HepG2 (cell line): ENCODE measurements around the gene GCLM. TPM values are rescaled to one million over a fixed set of nuclear protein-coding genes. Genes with fewer than 3 reads are reported as not detected.

Source experiments
- EP300 ChIP-seq, 3 experiments: sonication (generic) in 1 of 3; formaldehyde crosslinking in 1 of 3; IDR thresholded peaks; 2 replicates each; pipeline versions ENCODE4 v1.5.1 to v1.6.1; 2011 to 2020; ENCODE audit warnings: low read depth in 2 of 3, low read length in 2 of 3, borderline replicate concordance in 1 of 3, improper control_type of control experiment in 1 of 3, mild to moderate bottlenecking in 1 of 3, missing genetic modification reagents in 1 of 3, moderate library complexity in 1 of 3
- HNF4A ChIP-seq: sonication (generic); formaldehyde crosslinking; IDR thresholded peaks from 2 replicates; pipeline ENCODE4 v1.4.0; 2020; ENCODE audit warnings: missing genetic modification reagents
- PHB2 ChIP-seq: fragments of 450-650 bp; IDR thresholded peaks from 2 replicates; pipeline ENCODE4 v1.6.1; 2018; ENCODE audit not compliant: partially characterized antibody
- RBM22 ChIP-seq: fragments of 200-400 bp; formaldehyde crosslinking; optimal IDR thresholded peaks from 2 replicates; pipeline ENCODE3; 2017; ENCODE audit warnings: mild to moderate bottlenecking, low read length, moderate library complexity
- SATB2 ChIP-seq: sonication (generic); formaldehyde crosslinking; IDR thresholded peaks from 2 replicates; pipeline ENCODE4 v1.5.0; 2020; ENCODE audit warnings: missing genetic modification reagents
- SRSF4 ChIP-seq: fragments of 200-400 bp; formaldehyde crosslinking; IDR thresholded peaks from one replicate; pipeline ENCODE4 v1.6.1; 2018; ENCODE audit warnings: mild to moderate bottlenecking, low read depth, low read length, moderate library complexity; ENCODE audit not compliant: poor library complexity, severe bottlenecking
- TRIM24 ChIP-seq: sonication (generic); formaldehyde crosslinking; IDR thresholded peaks from 2 replicates; pipeline ENCODE4 v1.8.0; 2022; ENCODE audit warnings: mild to moderate bottlenecking, missing genetic modification reagents
- ZBTB21 ChIP-seq: sonication (generic); formaldehyde crosslinking; IDR thresholded peaks from 2 replicates; pipeline ENCODE4 v1.4.0; 2020; ENCODE audit warnings: missing genetic modification reagents
- ZNF33B ChIP-seq: sonication (generic); formaldehyde crosslinking; IDR thresholded peaks from 2 replicates; pipeline ENCODE4 v1.5.1; 2020; ENCODE audit warnings: mild to moderate bottlenecking, missing genetic modification reagents
- ZNF343 ChIP-seq: sonication (generic); formaldehyde crosslinking; IDR thresholded peaks from 2 replicates; pipeline ENCODE4 v1.4.0; 2020; ENCODE audit warnings: mild to moderate bottlenecking, missing genetic modification reagents
- ZNF614 ChIP-seq: IDR thresholded peaks from 2 replicates; pipeline ENCODE4 v1.6.1; 2018; ENCODE audit warnings: missing biosample characterization, missing genetic modification reagents, inconsistent platforms, borderline replicate concordance
- ZNF850 ChIP-seq: sonication (generic); formaldehyde crosslinking; conservative IDR thresholded peaks from 2 replicates; pipeline ENCODE4 v1.9.0; 2021; ENCODE audit warnings: mild to moderate bottlenecking, missing genetic modification reagents
- polyA plus RNA-seq, 8 experiments: library from polyadenylated mRNA; depleted of rRNA in 3 of 8; stranded (reverse) in 7 of 8; unstranded in 1 of 8; fragments of >200 nt; fragmentation: Illumina TruSeq in 4 of 8; extraction: Trizol in 4 of 8; gene quantifications; 2 replicates each; pipeline versions ENCODE4 v1.2.1 to v1.2.3, GENCODE V29; 2011 to 2016; ENCODE audit warnings: low read depth in 4 of 8, missing spikeins in 1 of 8, mixed read lengths in 1 of 8; ENCODE audit not compliant: insufficient read depth in 1 of 8
- total RNA-seq, 5 experiments: library from RNA; depleted of rRNA; stranded (reverse); fragments of >200 nt; fragmentation: Illumina TruSeq; extraction: Trizol; gene quantifications; 2 replicates each; pipeline ENCODE4 v1.2.3, GENCODE V29; 2016; ENCODE audit warnings: low read depth in 1 of 5
- TF ChIP-seq, protein P1 (sequence below), 2 experiments: sonication (generic) in 1 of 2; formaldehyde crosslinking in 1 of 2; IDR thresholded peaks; 2 replicates each; pipeline versions ENCODE4 v1.4.0 to v1.6.1; 2018 to 2020; ENCODE audit warnings: missing genetic modification reagents in 2 of 2, borderline replicate concordance in 1 of 2, low read depth in 1 of 2, mild to moderate bottlenecking in 1 of 2, missing biosample characterization in 1 of 2
- TF ChIP-seq, protein P2 (sequence below): sonication (generic); formaldehyde crosslinking; IDR thresholded peaks from 2 replicates; pipeline ENCODE4 v1.9.0; 2021; ENCODE audit warnings: missing genetic modification reagents, borderline replicate concordance
- TF ChIP-seq, protein P3 (sequence below): sonication (generic); formaldehyde crosslinking; conservative IDR thresholded peaks from 2 replicates; pipeline ENCODE4 v1.4.0; 2020; ENCODE audit warnings: missing genetic modification reagents

The GCLM gene
- total and polyA plus RNA-seq, 2 of the 13 experiments (the other 11 are each of a cell fraction or from before 2014, with no cell fraction given) = 8.7 to 29.9 TPM

DNA sequence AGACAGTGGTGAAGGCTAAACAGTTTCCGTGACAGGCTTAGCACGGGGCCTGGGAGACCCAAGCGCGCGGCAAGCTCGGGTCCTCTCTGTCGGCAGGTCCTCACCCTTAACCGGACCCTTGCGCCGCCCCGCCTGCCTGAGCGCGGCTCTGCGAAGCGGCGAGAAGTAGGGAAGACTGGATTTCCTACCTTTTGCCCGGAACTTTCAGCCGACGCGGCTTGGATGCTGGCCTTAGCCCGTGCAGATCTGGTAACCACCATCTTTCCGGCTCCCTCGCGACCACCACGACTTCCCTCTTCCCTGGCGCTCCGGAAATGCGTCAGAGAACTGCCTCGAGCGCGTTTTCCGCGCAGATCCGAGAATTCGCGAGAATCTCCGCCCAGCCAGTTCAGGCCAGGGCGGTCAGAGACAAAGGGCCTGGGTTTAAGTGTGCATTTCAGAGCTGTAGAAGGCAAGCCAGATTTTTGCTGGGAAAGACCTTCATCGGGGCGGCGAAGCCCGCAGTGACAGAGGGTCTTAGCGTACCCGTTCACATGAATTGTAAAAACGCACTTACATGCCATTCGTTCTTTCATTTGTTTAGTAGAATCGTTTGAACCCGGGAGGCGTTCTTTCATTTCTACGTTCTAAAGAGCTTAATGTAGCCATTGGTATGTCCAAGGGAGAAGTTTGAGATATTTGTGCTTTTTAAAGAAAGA lies 30.2 kb downstream of the GCLM start, which contains the start of gene DNTTIP2 (continued):
- TF ChIP-seq, protein P1, sequence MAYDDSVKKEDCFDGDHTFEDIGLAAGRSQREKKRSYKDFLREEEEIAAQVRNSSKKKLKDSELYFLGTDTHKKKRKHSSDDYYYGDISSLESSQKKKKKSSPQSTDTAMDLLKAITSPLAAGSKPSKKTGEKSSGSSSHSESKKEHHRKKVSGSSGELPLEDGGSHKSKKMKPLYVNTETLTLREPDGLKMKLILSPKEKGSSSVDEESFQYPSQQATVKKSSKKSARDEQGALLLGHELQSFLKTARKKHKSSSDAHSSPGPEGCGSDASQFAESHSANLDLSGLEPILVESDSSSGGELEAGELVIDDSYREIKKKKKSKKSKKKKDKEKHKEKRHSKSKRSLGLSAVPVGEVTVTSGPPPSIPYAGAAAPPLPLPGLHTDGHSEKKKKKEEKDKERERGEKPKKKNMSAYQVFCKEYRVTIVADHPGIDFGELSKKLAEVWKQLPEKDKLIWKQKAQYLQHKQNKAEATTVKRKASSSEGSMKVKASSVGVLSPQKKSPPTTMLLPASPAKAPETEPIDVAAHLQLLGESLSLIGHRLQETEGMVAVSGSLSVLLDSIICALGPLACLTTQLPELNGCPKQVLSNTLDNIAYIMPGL (CRISPR knock-in tag; IDR thresholded peaks at IDR 0.05; ENCODE audit: borderline replicate concordance in 1 of 2, low read depth in 1 of 2) = peak; percentile 73 to 84; a peak in 3 of 4 replicates
- TF ChIP-seq ZNF343 (CRISPR knock-in tag) (peak; percentile 30; the same call in 1 of the 2 replicates), RBM22 (no peak), SRSF4 (no peak), TRIM24 (CRISPR knock-in tag) (no peak), SATB2 (CRISPR knock-in tag) (no peak), ZBTB21 (CRISPR knock-in tag) (peak; percentile 88), HNF4A (CRISPR knock-in tag) (peak; percentile 57; the same call in 1 of the 2 replicates), EP300 (IDR thresholded peaks at IDR 0.05; ENCODE audit: low read depth in 2 of 2, low read length in 2 of 2) (0 out of 4 replicates have a peak, but pooled peaks of 1 of the 2 experiments have one; percentile 45), EP300 (CRISPR knock-in tag; IDR thresholded peaks at IDR 0.05; ENCODE audit: borderline replicate concordance) (0 out of 2 replicates have a peak, but pooled peaks have one; percentile 22), ZNF850 (CRISPR knock-in tag) (no peak), ZNF614 (CRISPR knock-in tag) (peak; percentile 81; the same call in 1 of the 2 replicates), ZNF33B (CRISPR knock-in tag) (0 out of 2 replicates have a peak, but pooled peaks have one; percentile 66), PHB2 (no peak)
- TF ChIP-seq, protein P2, sequence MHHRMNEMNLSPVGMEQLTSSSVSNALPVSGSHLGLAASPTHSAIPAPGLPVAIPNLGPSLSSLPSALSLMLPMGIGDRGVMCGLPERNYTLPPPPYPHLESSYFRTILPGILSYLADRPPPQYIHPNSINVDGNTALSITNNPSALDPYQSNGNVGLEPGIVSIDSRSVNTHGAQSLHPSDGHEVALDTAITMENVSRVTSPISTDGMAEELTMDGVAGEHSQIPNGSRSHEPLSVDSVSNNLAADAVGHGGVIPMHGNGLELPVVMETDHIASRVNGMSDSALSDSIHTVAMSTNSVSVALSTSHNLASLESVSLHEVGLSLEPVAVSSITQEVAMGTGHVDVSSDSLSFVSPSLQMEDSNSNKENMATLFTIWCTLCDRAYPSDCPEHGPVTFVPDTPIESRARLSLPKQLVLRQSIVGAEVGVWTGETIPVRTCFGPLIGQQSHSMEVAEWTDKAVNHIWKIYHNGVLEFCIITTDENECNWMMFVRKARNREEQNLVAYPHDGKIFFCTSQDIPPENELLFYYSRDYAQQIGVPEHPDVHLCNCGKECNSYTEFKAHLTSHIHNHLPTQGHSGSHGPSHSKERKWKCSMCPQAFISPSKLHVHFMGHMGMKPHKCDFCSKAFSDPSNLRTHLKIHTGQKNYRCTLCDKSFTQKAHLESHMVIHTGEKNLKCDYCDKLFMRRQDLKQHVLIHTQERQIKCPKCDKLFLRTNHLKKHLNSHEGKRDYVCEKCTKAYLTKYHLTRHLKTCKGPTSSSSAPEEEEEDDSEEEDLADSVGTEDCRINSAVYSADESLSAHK (CRISPR knock-in tag) = no peak
- TF ChIP-seq, protein P3, sequence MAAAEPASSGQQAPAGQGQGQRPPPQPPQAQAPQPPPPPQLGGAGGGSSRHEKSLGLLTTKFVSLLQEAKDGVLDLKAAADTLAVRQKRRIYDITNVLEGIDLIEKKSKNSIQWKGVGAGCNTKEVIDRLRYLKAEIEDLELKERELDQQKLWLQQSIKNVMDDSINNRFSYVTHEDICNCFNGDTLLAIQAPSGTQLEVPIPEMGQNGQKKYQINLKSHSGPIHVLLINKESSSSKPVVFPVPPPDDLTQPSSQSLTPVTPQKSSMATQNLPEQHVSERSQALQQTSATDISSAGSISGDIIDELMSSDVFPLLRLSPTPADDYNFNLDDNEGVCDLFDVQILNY (CRISPR knock-in tag) = 0 out of 2 replicates have a peak, but pooled peaks have one; percentile 49
- TF ChIP-seq, all 625 proteins: peak for 307
